Peyer's patch (tissue), 4 donors: ENCODE data around the gene ANKRD33. TPM values are rescaled to one million over a fixed set of nuclear protein-coding genes. Genes with fewer than 3 reads are reported as not detected.

Source experiments
- DNase-seq, 3 donors: peaks; one replicate each; pipeline ENCODE4 v3.0.0-alpha.2; 2017 to 2019
- H3K27ac ChIP-seq, 4 donors: fragments of 200-600 bp; sonication (generic); one replicate each; pipeline ENCODE4 v1.5.1; 2016 to 2019
- H3K27me3 ChIP-seq, 2 donors: fragments of 200-600 bp; sonication (generic); one replicate each; pipeline ENCODE4 v1.5.1; 2019
- H3K36me3 ChIP-seq, 3 donors: fragments of 200-600 bp; sonication (generic); one replicate each; pipeline ENCODE4 v1.5.1; 2016 to 2019
- H3K4me1 ChIP-seq, 4 donors: fragments of 200-600 bp; sonication (generic); one replicate each; pipeline ENCODE4 v1.5.1; 2016 to 2019
- H3K4me3 ChIP-seq, 4 donors: fragments of 200-600 bp; sonication (generic); 1 replicate in 3 of 4; 2 replicates in 1 of 4; pipeline ENCODE4 v1.5.1; 2016 to 2019; ENCODE audit warnings: mild to moderate bottlenecking in 1 of 4
- H3K9me3 ChIP-seq, 4 donors: fragments of 200-600 bp; sonication (generic); one replicate each; pipeline ENCODE4 v1.5.1; 2016 to 2019; ENCODE audit warnings: mild to moderate bottlenecking in 1 of 4
- POLR2A ChIP-seq, 2 donors: fragments of 450-650 bp; IDR thresholded peaks; one replicate each; pipeline ENCODE4 v1.5.1; 2017; ENCODE audit warnings: antibody characterized with exemption in 2 of 2, mild to moderate bottlenecking in 2 of 2, moderate library complexity in 2 of 2
- total RNA-seq, 4 donors: library from RNA; depleted of rRNA; stranded (reverse); fragments of >200 nt; gene quantifications; one replicate each; pipeline ENCODE4 v1.1.0, GENCODE V29; 2016
- TF ChIP-seq, protein P1 (sequence below), 6 experiments: fragments of 450-650 bp in 4 of 6; fragments of 200-600 bp in 2 of 6; sonication (generic) in 1 of 6; IDR thresholded peaks; one replicate each; pipeline ENCODE4 v1.5.1; 2017 to 2019; ENCODE audit warnings: antibody characterized with exemption in 6 of 6, mild to moderate bottlenecking in 3 of 6, moderate library complexity in 1 of 6

Gene ANKRD33
- total RNA-seq, 4 donors from 2014 or later = not detected

DNA sequence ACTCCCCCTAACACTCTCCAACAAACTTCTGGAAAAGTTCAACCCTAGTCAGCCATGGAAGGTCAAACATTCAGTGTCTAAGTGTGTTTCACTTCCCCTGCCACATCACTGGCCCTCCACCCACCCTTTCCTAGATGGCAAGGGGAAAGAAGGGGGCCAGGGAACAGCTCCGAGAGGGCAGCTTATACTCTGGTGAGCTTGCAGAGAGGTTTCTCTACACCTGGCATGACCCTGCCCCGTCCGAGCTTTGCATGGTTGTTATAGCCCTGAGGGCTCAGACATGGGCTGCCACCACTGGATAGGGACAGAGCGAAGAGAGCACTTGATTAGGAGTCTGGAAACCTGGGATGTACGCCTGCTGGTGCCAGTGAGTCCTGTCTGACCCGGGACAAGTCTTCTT, 23.4 kb downstream of the ANKRD33 start:
- DNase-seq = peak in 1 of 3 donors; percentile 45
- Histone ChIP-seq H3K36me3 (peaks cover 0 to 13% (median 0%) of the 10 kb centered on the region in 3 donors), H3K4me1 (peaks cover 0 to 41% (median 3%) of the 10 kb centered on the region in 4 donors), H3K27me3 (no peaks in the 10 kb centered on the region), H3K9me3 (no peaks in the 10 kb centered on the region), H3K27ac (peak overlapping the region in 3 of 4 donors; percentile 42 to 73 (median 60)), H3K4me3 (no peak overlapping the region)
- TF ChIP-seq, protein P1, sequence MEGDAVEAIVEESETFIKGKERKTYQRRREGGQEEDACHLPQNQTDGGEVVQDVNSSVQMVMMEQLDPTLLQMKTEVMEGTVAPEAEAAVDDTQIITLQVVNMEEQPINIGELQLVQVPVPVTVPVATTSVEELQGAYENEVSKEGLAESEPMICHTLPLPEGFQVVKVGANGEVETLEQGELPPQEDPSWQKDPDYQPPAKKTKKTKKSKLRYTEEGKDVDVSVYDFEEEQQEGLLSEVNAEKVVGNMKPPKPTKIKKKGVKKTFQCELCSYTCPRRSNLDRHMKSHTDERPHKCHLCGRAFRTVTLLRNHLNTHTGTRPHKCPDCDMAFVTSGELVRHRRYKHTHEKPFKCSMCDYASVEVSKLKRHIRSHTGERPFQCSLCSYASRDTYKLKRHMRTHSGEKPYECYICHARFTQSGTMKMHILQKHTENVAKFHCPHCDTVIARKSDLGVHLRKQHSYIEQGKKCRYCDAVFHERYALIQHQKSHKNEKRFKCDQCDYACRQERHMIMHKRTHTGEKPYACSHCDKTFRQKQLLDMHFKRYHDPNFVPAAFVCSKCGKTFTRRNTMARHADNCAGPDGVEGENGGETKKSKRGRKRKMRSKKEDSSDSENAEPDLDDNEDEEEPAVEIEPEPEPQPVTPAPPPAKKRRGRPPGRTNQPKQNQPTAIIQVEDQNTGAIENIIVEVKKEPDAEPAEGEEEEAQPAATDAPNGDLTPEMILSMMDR (IDR thresholded peaks at IDR 0.05) = no peak
- TF ChIP-seq POLR2A (IDR thresholded peaks at IDR 0.05) = no peak

DNA sequence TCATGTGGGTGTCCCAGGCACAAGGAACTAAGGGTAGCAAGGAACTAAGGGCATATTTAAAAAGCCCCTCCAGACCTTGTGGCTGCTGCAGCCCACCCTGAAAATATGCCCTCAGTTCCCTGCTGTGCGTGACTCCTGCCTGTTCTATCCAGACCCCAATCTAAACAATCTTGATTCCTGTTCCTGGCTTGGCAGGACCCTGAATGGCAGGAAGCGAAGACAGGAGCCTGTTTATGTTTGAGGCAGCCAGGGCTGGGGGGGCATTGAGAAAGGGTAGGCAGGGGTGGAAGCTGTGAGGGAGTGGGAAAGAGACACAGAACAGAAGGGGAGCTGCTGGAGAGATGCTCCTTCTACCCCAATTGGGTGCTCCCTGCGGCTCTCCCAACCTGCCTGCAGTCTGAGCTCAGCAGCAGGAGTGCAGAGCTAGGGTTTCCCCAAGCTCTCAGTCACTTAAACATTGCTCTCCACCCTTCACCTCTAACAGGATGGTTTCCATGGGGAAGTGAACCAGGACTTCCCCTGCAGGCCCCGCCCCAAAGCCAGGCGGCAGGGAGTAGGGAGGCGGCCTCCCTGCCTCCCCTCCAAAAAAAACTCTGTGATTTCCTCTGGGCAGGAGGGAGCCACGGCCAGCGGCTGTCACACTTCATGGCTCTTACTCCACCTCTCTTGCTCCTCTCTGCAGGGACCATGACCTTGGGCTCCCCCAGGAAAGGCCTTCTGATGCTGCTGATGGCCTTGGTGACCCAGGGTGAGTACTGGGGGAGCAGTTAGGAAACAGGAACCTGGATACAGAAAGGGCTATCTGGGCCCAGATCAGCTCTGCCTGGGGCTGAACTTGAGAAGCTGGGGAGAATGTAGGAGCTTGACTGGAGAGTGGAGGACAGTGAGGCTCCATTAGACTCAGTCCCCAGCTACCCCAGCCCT, 24.1 kb downstream of the ANKRD33 start:
- no peaks in the 10 kb centered on the region for H3K9me3 ChIP-seq
- H3K27ac ChIP-seq = peak overlapping the region in 3 of 4 donors; percentile 42 to 73 (median 60)
- no peaks in the 10 kb centered on the region for H3K27me3 ChIP-seq
- TF ChIP-seq, protein P1 (IDR thresholded peaks at IDR 0.05) = no peak
- TF ChIP-seq POLR2A (IDR thresholded peaks at IDR 0.05) = no peak
- H3K4me3 ChIP-seq = peak overlapping the region in 2 of 4 donors; percentile 14 to 30
- H3K36me3 ChIP-seq = peaks cover 0 to 13% (median 0%) of the 10 kb centered on the region in 3 donors
- H3K4me1 ChIP-seq = peaks cover 0 to 34% (median 3%) of the 10 kb centered on the region in 4 donors
- DNase-seq = peak in 1 of 3 donors; percentile 51

DNA sequence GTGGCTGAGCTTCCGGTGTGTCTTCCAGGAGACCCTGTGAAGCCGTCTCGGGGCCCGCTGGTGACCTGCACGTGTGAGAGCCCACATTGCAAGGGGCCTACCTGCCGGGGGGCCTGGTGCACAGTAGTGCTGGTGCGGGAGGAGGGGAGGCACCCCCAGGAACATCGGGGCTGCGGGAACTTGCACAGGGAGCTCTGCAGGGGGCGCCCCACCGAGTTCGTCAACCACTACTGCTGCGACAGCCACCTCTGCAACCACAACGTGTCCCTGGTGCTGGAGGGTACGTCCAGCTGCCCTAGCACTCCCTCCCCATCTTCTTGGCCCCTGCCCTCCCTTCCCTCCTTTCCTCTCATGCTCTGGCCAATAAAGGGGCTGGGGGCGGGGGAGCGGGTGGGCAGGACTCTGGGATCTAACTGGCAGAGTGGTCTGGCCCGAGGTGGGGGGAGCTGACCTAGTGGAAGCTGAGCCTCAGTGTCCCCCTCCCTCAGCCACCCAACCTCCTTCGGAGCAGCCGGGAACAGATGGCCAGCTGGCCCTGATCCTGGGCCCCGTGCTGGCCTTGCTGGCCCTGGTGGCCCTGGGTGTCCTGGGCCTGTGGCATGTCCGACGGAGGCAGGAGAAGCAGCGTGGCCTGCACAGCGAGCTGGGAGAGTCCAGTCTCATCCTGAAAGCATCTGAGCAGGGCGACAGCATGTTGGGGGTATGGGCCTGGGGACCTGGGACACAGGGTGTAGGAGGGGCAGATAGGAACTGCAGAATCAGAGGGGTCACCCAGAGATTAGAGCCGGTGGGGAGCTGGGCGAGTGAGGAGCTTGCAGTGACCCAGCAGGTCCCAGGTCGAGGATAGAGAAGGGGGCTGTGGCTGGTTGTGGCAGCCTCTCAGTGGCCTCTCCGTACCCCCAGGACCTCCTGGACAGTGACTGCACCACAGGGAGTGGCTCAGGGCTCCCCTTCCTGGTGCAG, 25.4 kb downstream of the ANKRD33 start:
- no peaks in the 10 kb centered on the region for H3K27me3 ChIP-seq
- peaks cover 0 to 31% (median 2%) of the 10 kb centered on the region in 4 donors for H3K4me1 ChIP-seq
- H3K36me3 ChIP-seq = peaks cover 0 to 13% (median 0%) of the 10 kb centered on the region in 3 donors
- TF ChIP-seq, protein P1 (IDR thresholded peaks at IDR 0.05) = peak in 1 of 6 experiments; percentile 2
- no peak for TF ChIP-seq POLR2A (IDR thresholded peaks at IDR 0.05)
- H3K27ac ChIP-seq = peak overlapping the region in 3 of 4 donors; percentile 42 to 73 (median 60)
- no peaks in the 10 kb centered on the region for H3K9me3 ChIP-seq
- peak overlapping the region in 2 of 4 donors; percentile 14 to 30 for H3K4me3 ChIP-seq
- DNase-seq = peak in 1 of 3 donors; percentile 42

DNA sequence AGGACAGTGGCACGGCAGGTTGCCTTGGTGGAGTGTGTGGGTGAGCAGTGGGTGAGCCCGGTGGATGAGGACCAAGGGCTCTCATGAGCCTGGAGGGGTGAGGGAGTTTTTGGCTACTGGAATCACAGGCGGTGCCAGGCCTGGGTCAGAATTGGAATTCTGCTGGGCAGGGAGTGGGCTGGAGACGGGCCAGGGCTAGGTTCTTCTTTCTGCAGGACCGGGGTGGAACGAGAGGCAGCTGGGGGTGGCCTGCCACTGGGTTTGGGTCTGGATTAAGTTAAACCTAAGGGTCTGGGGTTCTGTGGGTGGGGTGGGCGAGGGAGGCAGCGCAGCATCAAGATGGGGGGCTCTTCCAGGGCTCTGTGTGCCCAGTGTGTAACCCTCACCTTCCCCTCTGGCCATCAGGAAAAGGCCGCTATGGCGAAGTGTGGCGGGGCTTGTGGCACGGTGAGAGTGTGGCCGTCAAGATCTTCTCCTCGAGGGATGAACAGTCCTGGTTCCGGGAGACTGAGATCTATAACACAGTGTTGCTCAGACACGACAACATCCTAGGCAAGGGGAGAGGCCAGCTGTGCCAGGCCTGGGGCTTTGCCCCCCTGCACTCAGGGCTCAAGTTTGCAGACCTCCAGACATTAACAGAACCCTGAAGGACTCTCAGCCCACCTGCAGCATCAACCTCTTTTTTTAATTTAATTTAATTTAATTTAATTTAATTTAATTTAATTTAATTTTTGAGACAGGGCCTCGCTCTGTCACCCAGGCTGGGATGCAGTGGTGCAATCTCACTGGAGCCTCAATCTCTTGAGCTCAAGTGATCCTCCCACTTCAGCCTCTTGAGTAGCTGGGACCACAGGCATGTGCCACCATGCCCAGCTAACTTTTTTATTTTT, 26.4 kb downstream of the ANKRD33 start:
- Histone ChIP-seq H3K4me3 (no peak overlapping the region), H3K27ac (peak overlapping the region in 1 of 4 donors; percentile 73), H3K27me3 (no peaks in the 10 kb centered on the region), H3K9me3 (no peaks in the 10 kb centered on the region), H3K36me3 (peaks cover 0 to 13% (median 0%) of the 10 kb centered on the region in 3 donors), H3K4me1 (peaks cover 0 to 28% (median 2%) of the 10 kb centered on the region in 4 donors)
- TF ChIP-seq POLR2A (IDR thresholded peaks at IDR 0.05) = no peak
- TF ChIP-seq, protein P1 (IDR thresholded peaks at IDR 0.05) = no peak
- peak in 1 of 3 donors; percentile 45 for DNase-seq
